HepG2 (cell line): ENCODE data around the gene TMEM250. TPM values are rescaled to one million over a fixed set of nuclear protein-coding genes. Genes with fewer than 3 reads are reported as not detected.

Experiments used
- CENPT ChIP-seq: sonication (generic); formaldehyde crosslinking; IDR thresholded peaks from 2 replicates; pipeline ENCODE4 v1.8.0; 2022; ENCODE audit warnings: low read depth, mild to moderate bottlenecking, moderate library complexity, missing genetic modification reagents
- MTA1 ChIP-seq: sonication (generic); formaldehyde crosslinking; IDR thresholded peaks from 2 replicates; pipeline ENCODE4 v1.4.0; 2020; ENCODE audit warnings: missing genetic modification reagents, mild to moderate bottlenecking, borderline replicate concordance
- PAX8 ChIP-seq: sonication (generic); formaldehyde crosslinking; IDR thresholded peaks from 2 replicates; pipeline ENCODE4 v1.8.0; 2022; ENCODE audit warnings: mild to moderate bottlenecking, missing genetic modification reagents, borderline replicate concordance
- PITX1 ChIP-seq: sonication (generic); formaldehyde crosslinking; IDR thresholded peaks from 2 replicates; pipeline ENCODE4 v1.5.1; 2020; ENCODE audit warnings: mild to moderate bottlenecking, missing genetic modification reagents
- TAF15 ChIP-seq: fragments of 200-400 bp; formaldehyde crosslinking; IDR thresholded peaks from one replicate; pipeline ENCODE4 v1.6.1; 2018; ENCODE audit warnings: mild to moderate bottlenecking, low read depth, low read length; ENCODE audit not compliant: poor library complexity, severe bottlenecking
- ZFP37 ChIP-seq: sonication (generic); formaldehyde crosslinking; IDR thresholded peaks from 2 replicates; pipeline ENCODE4 v1.4.0; 2020; ENCODE audit warnings: missing genetic modification reagents, borderline replicate concordance
- ZNF143 ChIP-seq: sonication (generic); formaldehyde crosslinking; IDR thresholded peaks from 2 replicates; pipeline ENCODE4 v1.4.0; 2020; ENCODE audit warnings: missing genetic modification reagents
- ZNF350 ChIP-seq: sonication (generic); formaldehyde crosslinking; IDR thresholded peaks from 2 replicates; pipeline ENCODE4 v1.4.0; 2020; ENCODE audit warnings: mild to moderate bottlenecking, low read depth, missing genetic modification reagents, borderline replicate concordance
- ZNF83 ChIP-seq: sonication (generic); formaldehyde crosslinking; IDR thresholded peaks from 2 replicates; pipeline ENCODE4 v1.4.0; 2020; ENCODE audit warnings: missing genetic modification reagents, mild to moderate bottlenecking, borderline replicate concordance
- polyA plus RNA-seq, 8 experiments: library from polyadenylated mRNA; depleted of rRNA in 3 of 8; stranded (reverse) in 7 of 8; unstranded in 1 of 8; fragments of >200 nt; fragmentation: Illumina TruSeq in 4 of 8; extraction: Trizol in 4 of 8; gene quantifications; 2 replicates each; pipeline versions ENCODE4 v1.2.1 to v1.2.3, GENCODE V29; 2011 to 2016; ENCODE audit warnings: low read depth in 4 of 8, missing spikeins in 1 of 8, mixed read lengths in 1 of 8; ENCODE audit not compliant: insufficient read depth in 1 of 8
- total RNA-seq, 5 experiments: library from RNA; depleted of rRNA; stranded (reverse); fragments of >200 nt; fragmentation: Illumina TruSeq; extraction: Trizol; gene quantifications; 2 replicates each; pipeline ENCODE4 v1.2.3, GENCODE V29; 2016; ENCODE audit warnings: low read depth in 1 of 5
- TF ChIP-seq, protein P1 (sequence below): sonication (generic); formaldehyde crosslinking; IDR thresholded peaks from 2 replicates; pipeline ENCODE4 v1.9.0; 2021; ENCODE audit warnings: mild to moderate bottlenecking, missing genetic modification reagents
- TF ChIP-seq, protein P2 (sequence below): sonication (generic); formaldehyde crosslinking; conservative IDR thresholded peaks from 2 replicates; pipeline ENCODE4 v1.8.1; 2023; ENCODE audit warnings: missing genetic modification reagents
- TF ChIP-seq, protein P3 (sequence below): sonication (generic); formaldehyde crosslinking; IDR thresholded peaks from 2 replicates; pipeline ENCODE4 v1.4.0; 2020; ENCODE audit warnings: mild to moderate bottlenecking, low read depth, missing genetic modification reagents
- TF ChIP-seq, protein P4 (sequence below): sonication (generic); formaldehyde crosslinking; IDR thresholded peaks from 2 replicates; pipeline ENCODE4 v1.4.0; 2020; ENCODE audit warnings: missing genetic modification reagents, borderline replicate concordance
- TF ChIP-seq, protein P5 (sequence below): sonication (generic); formaldehyde crosslinking; IDR thresholded peaks from 2 replicates; pipeline ENCODE4 v1.9.0; 2021; ENCODE audit warnings: missing genetic modification reagents, mild to moderate bottlenecking, borderline replicate concordance

Gene TMEM250
- total and polyA plus RNA-seq, 2 of the 13 experiments (the other 11 are each of a cell fraction or from before 2014, with no cell fraction given), result 5.5 to 13.9 TPM

DNA sequence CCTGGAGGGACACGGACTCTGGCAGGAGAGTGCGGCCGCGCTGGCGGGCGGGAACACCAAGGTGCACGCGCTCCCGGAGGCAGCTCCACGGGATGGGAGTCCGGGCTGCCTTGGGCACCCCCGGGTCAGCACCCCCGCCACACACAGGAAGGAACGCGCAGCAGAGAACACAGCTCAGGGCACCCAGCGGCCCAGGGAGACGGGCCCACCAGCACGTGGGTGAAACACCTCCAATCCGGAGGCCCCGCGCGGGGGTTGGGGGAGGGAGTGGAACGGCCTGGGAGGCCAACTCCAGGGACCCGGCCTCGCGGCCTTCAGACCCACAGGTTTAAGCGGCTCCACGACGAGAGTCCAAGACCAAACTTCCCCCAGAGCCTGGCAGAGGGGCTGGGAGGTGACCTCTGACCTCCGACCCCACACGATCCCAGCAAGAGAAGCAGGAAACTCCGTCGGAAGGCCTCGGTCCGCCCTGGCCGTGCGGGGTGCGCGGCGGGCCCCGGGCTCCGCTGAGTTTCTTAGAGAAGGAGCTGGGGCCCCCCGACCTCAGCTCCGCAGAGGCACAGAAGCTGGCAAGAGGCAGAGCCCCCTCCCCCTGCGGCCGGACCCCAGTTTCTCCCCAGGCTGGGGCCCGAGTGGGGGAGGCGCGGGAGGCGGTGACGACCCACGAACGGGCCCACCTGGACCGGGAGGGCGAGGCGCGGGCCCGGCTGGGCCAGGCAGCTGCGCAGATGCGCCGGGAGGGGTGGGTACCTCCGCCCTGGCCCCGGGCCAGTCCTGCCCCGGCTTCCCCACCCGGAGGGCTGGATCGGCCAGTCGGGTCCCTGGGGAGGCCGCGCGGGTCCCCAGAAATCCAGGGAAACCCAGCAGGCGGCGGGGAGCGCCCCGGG lies 24.4 kb downstream of the TMEM250 start (continued):
- TF ChIP-seq, protein P1, sequence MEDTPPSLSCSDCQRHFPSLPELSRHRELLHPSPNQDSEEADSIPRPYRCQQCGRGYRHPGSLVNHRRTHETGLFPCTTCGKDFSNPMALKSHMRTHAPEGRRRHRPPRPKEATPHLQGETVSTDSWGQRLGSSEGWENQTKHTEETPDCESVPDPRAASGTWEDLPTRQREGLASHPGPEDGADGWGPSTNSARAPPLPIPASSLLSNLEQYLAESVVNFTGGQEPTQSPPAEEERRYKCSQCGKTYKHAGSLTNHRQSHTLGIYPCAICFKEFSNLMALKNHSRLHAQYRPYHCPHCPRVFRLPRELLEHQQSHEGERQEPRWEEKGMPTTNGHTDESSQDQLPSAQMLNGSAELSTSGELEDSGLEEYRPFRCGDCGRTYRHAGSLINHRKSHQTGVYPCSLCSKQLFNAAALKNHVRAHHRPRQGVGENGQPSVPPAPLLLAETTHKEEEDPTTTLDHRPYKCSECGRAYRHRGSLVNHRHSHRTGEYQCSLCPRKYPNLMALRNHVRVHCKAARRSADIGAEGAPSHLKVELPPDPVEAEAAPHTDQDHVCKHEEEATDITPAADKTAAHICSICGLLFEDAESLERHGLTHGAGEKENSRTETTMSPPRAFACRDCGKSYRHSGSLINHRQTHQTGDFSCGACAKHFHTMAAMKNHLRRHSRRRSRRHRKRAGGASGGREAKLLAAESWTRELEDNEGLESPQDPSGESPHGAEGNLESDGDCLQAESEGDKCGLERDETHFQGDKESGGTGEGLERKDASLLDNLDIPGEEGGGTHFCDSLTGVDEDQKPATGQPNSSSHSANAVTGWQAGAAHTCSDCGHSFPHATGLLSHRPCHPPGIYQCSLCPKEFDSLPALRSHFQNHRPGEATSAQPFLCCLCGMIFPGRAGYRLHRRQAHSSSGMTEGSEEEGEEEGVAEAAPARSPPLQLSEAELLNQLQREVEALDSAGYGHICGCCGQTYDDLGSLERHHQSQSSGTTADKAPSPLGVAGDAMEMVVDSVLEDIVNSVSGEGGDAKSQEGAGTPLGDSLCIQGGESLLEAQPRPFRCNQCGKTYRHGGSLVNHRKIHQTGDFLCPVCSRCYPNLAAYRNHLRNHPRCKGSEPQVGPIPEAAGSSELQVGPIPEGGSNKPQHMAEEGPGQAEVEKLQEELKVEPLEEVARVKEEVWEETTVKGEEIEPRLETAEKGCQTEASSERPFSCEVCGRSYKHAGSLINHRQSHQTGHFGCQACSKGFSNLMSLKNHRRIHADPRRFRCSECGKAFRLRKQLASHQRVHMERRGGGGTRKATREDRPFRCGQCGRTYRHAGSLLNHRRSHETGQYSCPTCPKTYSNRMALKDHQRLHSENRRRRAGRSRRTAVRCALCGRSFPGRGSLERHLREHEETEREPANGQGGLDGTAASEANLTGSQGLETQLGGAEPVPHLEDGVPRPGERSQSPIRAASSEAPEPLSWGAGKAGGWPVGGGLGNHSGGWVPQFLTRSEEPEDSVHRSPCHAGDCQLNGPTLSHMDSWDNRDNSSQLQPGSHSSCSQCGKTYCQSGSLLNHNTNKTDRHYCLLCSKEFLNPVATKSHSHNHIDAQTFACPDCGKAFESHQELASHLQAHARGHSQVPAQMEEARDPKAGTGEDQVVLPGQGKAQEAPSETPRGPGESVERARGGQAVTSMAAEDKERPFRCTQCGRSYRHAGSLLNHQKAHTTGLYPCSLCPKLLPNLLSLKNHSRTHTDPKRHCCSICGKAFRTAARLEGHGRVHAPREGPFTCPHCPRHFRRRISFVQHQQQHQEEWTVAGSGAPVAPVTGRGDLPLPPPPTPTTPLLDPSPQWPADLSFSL, result no peak
- TF ChIP-seq, protein P2, sequence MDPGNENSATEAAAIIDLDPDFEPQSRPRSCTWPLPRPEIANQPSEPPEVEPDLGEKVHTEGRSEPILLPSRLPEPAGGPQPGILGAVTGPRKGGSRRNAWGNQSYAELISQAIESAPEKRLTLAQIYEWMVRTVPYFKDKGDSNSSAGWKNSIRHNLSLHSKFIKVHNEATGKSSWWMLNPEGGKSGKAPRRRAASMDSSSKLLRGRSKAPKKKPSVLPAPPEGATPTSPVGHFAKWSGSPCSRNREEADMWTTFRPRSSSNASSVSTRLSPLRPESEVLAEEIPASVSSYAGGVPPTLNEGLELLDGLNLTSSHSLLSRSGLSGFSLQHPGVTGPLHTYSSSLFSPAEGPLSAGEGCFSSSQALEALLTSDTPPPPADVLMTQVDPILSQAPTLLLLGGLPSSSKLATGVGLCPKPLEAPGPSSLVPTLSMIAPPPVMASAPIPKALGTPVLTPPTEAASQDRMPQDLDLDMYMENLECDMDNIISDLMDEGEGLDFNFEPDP (CRISPR knock-in tag), result no peak
- 0 out of 2 replicates have a peak, but pooled peaks have one; percentile 60 for TF ChIP-seq ZNF350 (CRISPR knock-in tag)
- TF ChIP-seq ZNF83 (CRISPR knock-in tag), result no peak
- TF ChIP-seq CENPT (CRISPR knock-in tag), result no peak
- TF ChIP-seq, protein P3, sequence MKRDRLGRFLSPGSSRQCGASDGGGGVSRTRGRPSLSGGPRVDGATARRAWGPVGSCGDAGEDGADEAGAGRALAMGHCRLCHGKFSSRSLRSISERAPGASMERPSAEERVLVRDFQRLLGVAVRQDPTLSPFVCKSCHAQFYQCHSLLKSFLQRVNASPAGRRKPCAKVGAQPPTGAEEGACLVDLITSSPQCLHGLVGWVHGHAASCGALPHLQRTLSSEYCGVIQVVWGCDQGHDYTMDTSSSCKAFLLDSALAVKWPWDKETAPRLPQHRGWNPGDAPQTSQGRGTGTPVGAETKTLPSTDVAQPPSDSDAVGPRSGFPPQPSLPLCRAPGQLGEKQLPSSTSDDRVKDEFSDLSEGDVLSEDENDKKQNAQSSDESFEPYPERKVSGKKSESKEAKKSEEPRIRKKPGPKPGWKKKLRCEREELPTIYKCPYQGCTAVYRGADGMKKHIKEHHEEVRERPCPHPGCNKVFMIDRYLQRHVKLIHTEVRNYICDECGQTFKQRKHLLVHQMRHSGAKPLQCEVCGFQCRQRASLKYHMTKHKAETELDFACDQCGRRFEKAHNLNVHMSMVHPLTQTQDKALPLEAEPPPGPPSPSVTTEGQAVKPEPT (CRISPR knock-in tag), result no peak
- TF ChIP-seq TAF15, result peak; percentile 26
- TF ChIP-seq ZNF143 (CRISPR knock-in tag), result 0 out of 2 replicates have a peak, but pooled peaks have one; percentile 28
- TF ChIP-seq, protein P4, sequence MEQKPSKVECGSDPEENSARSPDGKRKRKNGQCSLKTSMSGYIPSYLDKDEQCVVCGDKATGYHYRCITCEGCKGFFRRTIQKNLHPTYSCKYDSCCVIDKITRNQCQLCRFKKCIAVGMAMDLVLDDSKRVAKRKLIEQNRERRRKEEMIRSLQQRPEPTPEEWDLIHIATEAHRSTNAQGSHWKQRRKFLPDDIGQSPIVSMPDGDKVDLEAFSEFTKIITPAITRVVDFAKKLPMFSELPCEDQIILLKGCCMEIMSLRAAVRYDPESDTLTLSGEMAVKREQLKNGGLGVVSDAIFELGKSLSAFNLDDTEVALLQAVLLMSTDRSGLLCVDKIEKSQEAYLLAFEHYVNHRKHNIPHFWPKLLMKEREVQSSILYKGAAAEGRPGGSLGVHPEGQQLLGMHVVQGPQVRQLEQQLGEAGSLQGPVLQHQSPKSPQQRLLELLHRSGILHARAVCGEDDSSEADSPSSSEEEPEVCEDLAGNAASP (CRISPR knock-in tag), result no peak; the same call in 1 of the 2 replicates
- no peak for TF ChIP-seq PAX8 (CRISPR knock-in tag)
- TF ChIP-seq ZFP37 (CRISPR knock-in tag), result no peak
- no peak for TF ChIP-seq PITX1
- TF ChIP-seq, protein P5, sequence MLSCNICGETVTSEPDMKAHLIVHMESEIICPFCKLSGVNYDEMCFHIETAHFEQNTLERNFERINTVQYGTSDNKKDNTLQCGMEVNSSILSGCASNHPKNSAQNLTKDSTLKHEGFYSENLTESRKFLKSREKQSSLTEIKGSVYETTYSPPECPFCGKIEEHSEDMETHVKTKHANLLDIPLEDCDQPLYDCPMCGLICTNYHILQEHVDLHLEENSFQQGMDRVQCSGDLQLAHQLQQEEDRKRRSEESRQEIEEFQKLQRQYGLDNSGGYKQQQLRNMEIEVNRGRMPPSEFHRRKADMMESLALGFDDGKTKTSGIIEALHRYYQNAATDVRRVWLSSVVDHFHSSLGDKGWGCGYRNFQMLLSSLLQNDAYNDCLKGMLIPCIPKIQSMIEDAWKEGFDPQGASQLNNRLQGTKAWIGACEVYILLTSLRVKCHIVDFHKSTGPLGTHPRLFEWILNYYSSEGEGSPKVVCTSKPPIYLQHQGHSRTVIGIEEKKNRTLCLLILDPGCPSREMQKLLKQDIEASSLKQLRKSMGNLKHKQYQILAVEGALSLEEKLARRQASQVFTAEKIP (CRISPR knock-in tag), result no peak
- no peak; the same call in 1 of the 2 replicates for TF ChIP-seq MTA1 (CRISPR knock-in tag)
